B cell (primary cell): ENCODE measurements around the gene ATP8B1.

ENCODE experiments used
- CTCF ChIP-seq: fragments of 200-600 bp; IDR thresholded peaks from one replicate; pipeline ENCODE4 v1.8.0; 2022; ENCODE audit warnings: antibody characterized with exemption, mild to moderate bottlenecking
- EZH2 ChIP-seq: IDR thresholded peaks from 2 replicates; pipeline ENCODE4 v1.6.1; 2012; ENCODE audit warnings: borderline replicate concordance, low read depth, mild to moderate bottlenecking, moderate library complexity, low read length; ENCODE audit not compliant: insufficient read depth, poor library complexity, severe bottlenecking

GRCh38 chr18:57804557-57804956 is 1.4 kb upstream of the ATP8B1 start:
- no peak for TF ChIP-seq CTCF
- TF ChIP-seq EZH2 = no peak
